IMR-90 (cell line): ENCODE data around the gene GRIK1. TPM values are rescaled to one million over a fixed set of nuclear protein-coding genes. Genes with fewer than 3 reads are reported as not detected.

ENCODE experiments used
- ATAC-seq: fragments of 200-7000 bp; cut with Tn5 transposase; 2 replicates; pipeline ENCODE4 v1.9.1; 2020; ENCODE audit warnings: low read depth, mild to moderate bottlenecking, moderate library complexity
- BruUV-seq: library from RNA; stranded (reverse); fragments of 400-500 nt; replicated peaks from 2 replicates; lab custom pipeline; 2021; lab: Mats Ljungman, UMichigan
- CTCF ChIA-PET: fragments of 300-600 bp; formaldehyde crosslinking; extraction: SDS; loops from one replicate; lab custom pipeline; 2021; ENCODE audit warnings: antibody characterized with exemption; lab: Yijun Ruan, JAX
- POLR2A ChIA-PET: fragments of 300-600 bp; sonication (Branson Sonifier 250); formaldehyde crosslinking; loops from one replicate; lab custom pipeline; 2022; ENCODE audit warnings: antibody characterized with exemption; ENCODE audit not compliant: unreplicated experiment; lab: Charles Lee
- DNase-seq: peaks from one replicate; pipeline ENCODE4 v3.0.0; 2013
- H2AFZ ChIP-seq: replicated peaks from 2 replicates; pipeline ENCODE3; 2013; ENCODE audit warnings: low read length, mild to moderate bottlenecking; ENCODE audit not compliant: poor library complexity
- H2AK5ac ChIP-seq: 2 replicates; pipeline ENCODE4 v1.6.1; 2013; ENCODE audit warnings: low read depth, low read length, inconsistent platforms
- H2AK9ac ChIP-seq: replicated peaks from 2 replicates; pipeline ENCODE3; 2013; ENCODE audit warnings: mild to moderate bottlenecking, low read depth, low read length, moderate library complexity; ENCODE audit not compliant: poor library complexity
- H2BK120ac ChIP-seq: 2 replicates; pipeline ENCODE4 v1.6.1; 2013; ENCODE audit warnings: low read depth, low read length, inconsistent platforms
- H2BK15ac ChIP-seq: 3 replicates; pipeline ENCODE4 v1.6.1; 2013; ENCODE audit warnings: low read depth, low read length, inconsistent platforms
- H2BK20ac ChIP-seq: 2 replicates; pipeline ENCODE4 v1.6.1; 2013; ENCODE audit warnings: low read depth, mild to moderate bottlenecking, inconsistent platforms, low read length, moderate library complexity
- H2BK5ac ChIP-seq: 2 replicates; pipeline ENCODE4 v1.6.1; 2013; ENCODE audit warnings: mild to moderate bottlenecking, low read depth, low read length, inconsistent platforms; ENCODE audit not compliant: poor library complexity, severe bottlenecking
- H3K14ac ChIP-seq: replicated peaks from 2 replicates; pipeline ENCODE4 v1.6.1; 2013; ENCODE audit warnings: low read depth, low read length, inconsistent platforms
- H3K18ac ChIP-seq: 2 replicates; pipeline ENCODE4 v1.6.1; 2013; ENCODE audit warnings: low read depth, low read length, control low read depth
- H3K23ac ChIP-seq: 2 replicates; pipeline ENCODE4 v1.6.1; 2013; ENCODE audit warnings: low read depth, low read length, inconsistent platforms
- H3K27ac ChIP-seq: 2 replicates; pipeline ENCODE4 v1.5.1; 2013; ENCODE audit warnings: mild to moderate bottlenecking, control low read depth, low read length; ENCODE audit not compliant: insufficient read depth
- H3K27me3 ChIP-seq: 2 replicates; pipeline ENCODE4 v1.6.1; 2013; ENCODE audit warnings: low read length; ENCODE audit not compliant: control insufficient read depth, insufficient read depth
- H3K36me3 ChIP-seq: 2 replicates; pipeline ENCODE4 v1.6.1; 2013; ENCODE audit warnings: low read length, mixed read lengths; ENCODE audit not compliant: control insufficient read depth, insufficient read depth
- H3K4ac ChIP-seq: 2 replicates; pipeline ENCODE4 v1.6.1; 2013; ENCODE audit warnings: low read depth, low read length, inconsistent platforms
- H3K4me1 ChIP-seq: 2 replicates; pipeline ENCODE4 v1.6.1; 2013; ENCODE audit warnings: low read length, mixed read lengths; ENCODE audit not compliant: control insufficient read depth, insufficient read depth
- H3K4me2 ChIP-seq: 2 replicates; pipeline ENCODE4 v1.6.1; 2013; ENCODE audit warnings: low read depth, mild to moderate bottlenecking, control low read depth, low read length, moderate library complexity
- H3K4me3 ChIP-seq: 2 replicates; pipeline ENCODE4 v1.5.1; 2013; ENCODE audit warnings: low read depth, mild to moderate bottlenecking, control low read depth, low read length, moderate library complexity; ENCODE audit not compliant: insufficient read depth
- H3K56ac ChIP-seq: 2 replicates; pipeline ENCODE4 v1.6.1; 2013; ENCODE audit warnings: low read length, inconsistent platforms; ENCODE audit not compliant: insufficient read depth; ENCODE audit errors: extremely low read depth
- H3K79me1 ChIP-seq, 2 experiments: 2 replicates each; pipeline ENCODE4 v1.6.1; 2013; ENCODE audit warnings: low read length in 2 of 2, inconsistent platforms in 1 of 2, low read depth in 1 of 2
- H3K9ac ChIP-seq: 2 replicates; pipeline ENCODE4 v1.6.1; 2013; ENCODE audit warnings: low read depth, low read length, control low read depth
- H3K9me1 ChIP-seq: 2 replicates; pipeline ENCODE4 v1.6.1; 2013; ENCODE audit warnings: low read length, inconsistent platforms; ENCODE audit not compliant: insufficient read depth
- H3K9me3 ChIP-seq: 2 replicates; pipeline ENCODE4 v1.6.1; 2013; ENCODE audit warnings: low read length; ENCODE audit not compliant: control insufficient read depth, insufficient read depth
- H4K20me1 ChIP-seq: 2 replicates; pipeline ENCODE4 v1.6.1; 2013; ENCODE audit warnings: low read length, inconsistent platforms; ENCODE audit not compliant: insufficient read depth
- H4K5ac ChIP-seq: 2 replicates; pipeline ENCODE4 v1.6.1; 2013; ENCODE audit warnings: mild to moderate bottlenecking, low read depth, low read length, control low read depth
- H4K8ac ChIP-seq, 2 experiments: 2 replicates each; pipeline ENCODE4 v1.6.1; 2013; ENCODE audit warnings: low read depth in 2 of 2, low read length in 2 of 2, control low read depth in 1 of 2, inconsistent platforms in 1 of 2
- H4K91ac ChIP-seq: 2 replicates; pipeline ENCODE4 v1.6.1; 2013; ENCODE audit warnings: low read depth, low read length, inconsistent platforms; ENCODE audit not compliant: insufficient read depth
- BHLHE40 ChIP-seq: fragments of 150-350 bp; IDR thresholded peaks from 2 replicates; pipeline ENCODE4 v1.6.1; 2016; ENCODE audit warnings: mild to moderate bottlenecking, low read depth, low read length
- CHD1 ChIP-seq: IDR thresholded peaks from 2 replicates; pipeline ENCODE4 v1.6.1; 2012; ENCODE audit warnings: low read depth, low read length, improper control_type of control experiment
- FOS ChIP-seq: fragments of 150-350 bp; IDR thresholded peaks from 2 replicates; pipeline ENCODE4 v1.6.1; 2016; ENCODE audit warnings: low read depth, low read length
- MAZ ChIP-seq: IDR thresholded peaks from 2 replicates; pipeline ENCODE4 v1.6.1; 2012; ENCODE audit warnings: low read depth, mild to moderate bottlenecking, low read length, improper control_type of control experiment, moderate library complexity, borderline replicate concordance
- NFE2L2 ChIP-seq: fragments of 150-350 bp; IDR thresholded peaks from 2 replicates; pipeline ENCODE4 v1.6.1; 2016; ENCODE audit warnings: low read depth, mild to moderate bottlenecking, low read length
- POLR2A ChIP-seq: IDR thresholded peaks from 2 replicates; pipeline ENCODE4 v1.6.1; 2012; ENCODE audit warnings: mild to moderate bottlenecking, low read depth, low read length
- RAD21 ChIP-seq: IDR thresholded peaks from 2 replicates; pipeline ENCODE4 v1.6.1; 2012; ENCODE audit warnings: low read length, improper control_type of control experiment
- RFX5 ChIP-seq: IDR thresholded peaks from 2 replicates; pipeline ENCODE4 v1.8.0; 2012; ENCODE audit warnings: low read depth, mild to moderate bottlenecking, low read length, moderate library complexity
- WGBS, 2 experiments: methylation state at CpG; one replicate each; pipeline versions ENCODE4 v1.1.5 to v1.1.7; 2013; ENCODE audit warnings: missing lambda C conversion rate in 2 of 2; ENCODE audit not compliant: insufficient read length in 1 of 2; ENCODE audit errors: extremely low coverage in 2 of 2; 5-methylcytosine and 5-hydroxymethylcytosine counted together
- dilution Hi-C: fragments of 300-500 bp; cut with HindIII; formaldehyde crosslinking; loops from one replicate; pipeline ENCODE4 v1.14.3; 2018; ENCODE audit warnings: low sequenced_read_pairs; ENCODE audit not compliant: unreplicated experiment
- in situ Hi-C: fragments of 300-500 bp; cut with MboI; formaldehyde crosslinking; loops from 3 replicates; pipeline ENCODE4 v1.14.3; 2019; ENCODE audit warnings: low sequenced_read_pairs, inconsistent platforms, mixed read lengths
- intact Hi-C: fragments of 100-400 bp; cut with micrococcal nuclease; formaldehyde crosslinking; loops from 2 replicates; pipeline ENCODE4 v1.10.0; 2022
- polyA plus RNA-seq, 3 experiments: library from polyadenylated mRNA; depleted of rRNA; stranded (reverse); fragments of >200 nt; gene quantifications; 2 replicates each; pipeline ENCODE4 v1.2.3, GENCODE V29; 2012; ENCODE audit warnings: low replicate concordance in 1 of 3
- total RNA-seq: library from RNA; depleted of rRNA; stranded (reverse); fragments of >200 nt; gene quantifications from 2 replicates; pipeline ENCODE4 v1.2.3, GENCODE V29; 2012
- TF ChIP-seq, protein P1 (sequence below): fragments of 150-350 bp; IDR thresholded peaks from 2 replicates; pipeline ENCODE4 v1.6.1; 2017; ENCODE audit warnings: mild to moderate bottlenecking, antibody characterized with exemption, low read length, low read depth

GRIK1 gene
- total and polyA plus RNA-seq, 2 of the 4 experiments (the other 2 are of a cell fraction), result not detected

DNA sequence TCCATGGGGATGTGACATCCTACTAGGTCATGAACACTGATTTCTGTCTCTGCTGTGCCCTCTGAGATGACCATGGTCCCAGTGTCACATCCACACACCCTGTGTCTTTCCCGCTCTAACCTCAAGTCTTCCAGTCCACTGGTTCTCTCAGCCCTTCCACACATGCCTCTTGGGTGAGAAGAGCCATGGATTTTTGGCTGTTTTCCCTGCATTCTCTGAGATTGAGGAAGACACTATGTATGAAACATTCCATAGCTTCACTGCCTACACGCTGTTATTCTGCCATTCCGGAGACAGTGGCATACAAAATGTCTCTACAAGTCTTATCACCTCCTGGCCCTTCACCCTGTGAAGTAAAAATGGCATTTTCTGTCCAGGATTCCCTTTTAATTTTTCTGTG is 393.7 kb downstream of the GRIK1 start:
- ATAC-seq (peak; percentile 62), DNase-seq (peak; percentile 22)
- Histone ChIP-seq H3K27me3 (no peaks in the 10 kb centered on the region), H4K20me1 (no peaks in the 10 kb centered on the region), H3K14ac (no peak overlapping the region), H3K4me1 (peaks cover 3% of the 10 kb centered on the region), H2AK5ac (no peak overlapping the region), H3K18ac (peak overlapping the region; percentile 50; the same call in 1 of the 2 replicates), H4K91ac (no peak overlapping the region), H2BK15ac (no peak overlapping the region), H4K8ac (no peak overlapping the region), H3K36me3 (no peaks in the 10 kb centered on the region), H3K4me3 (no peak overlapping the region), H2BK120ac (no peak overlapping the region), H2AK9ac (no peak overlapping the region), H2AFZ (no peak overlapping the region), H3K9me1 (peaks cover 3% of the 10 kb centered on the region; the same call in 1 of the 2 replicates), H3K27ac (no peak overlapping the region), H2BK20ac (no peak overlapping the region), H3K9ac (no peak overlapping the region), H2BK5ac (no peak overlapping the region), H3K56ac (no peak overlapping the region), H4K5ac (peak overlapping the region; percentile 71; the same call in 1 of the 2 replicates), H3K23ac (no peak overlapping the region), H3K4me2 (no peak overlapping the region), H3K9me3 (no peaks in the 10 kb centered on the region), H3K79me1 (no peaks in the 10 kb centered on the region), H3K4ac (no peak overlapping the region)
- WGBS, 2 experiments, result no CpG with 5 or more reads among the region's 3 CpGs
- TF ChIP-seq FOS, result no peak
- no peak for TF ChIP-seq BHLHE40
- no peak for TF ChIP-seq RFX5
- TF ChIP-seq, protein P1, sequence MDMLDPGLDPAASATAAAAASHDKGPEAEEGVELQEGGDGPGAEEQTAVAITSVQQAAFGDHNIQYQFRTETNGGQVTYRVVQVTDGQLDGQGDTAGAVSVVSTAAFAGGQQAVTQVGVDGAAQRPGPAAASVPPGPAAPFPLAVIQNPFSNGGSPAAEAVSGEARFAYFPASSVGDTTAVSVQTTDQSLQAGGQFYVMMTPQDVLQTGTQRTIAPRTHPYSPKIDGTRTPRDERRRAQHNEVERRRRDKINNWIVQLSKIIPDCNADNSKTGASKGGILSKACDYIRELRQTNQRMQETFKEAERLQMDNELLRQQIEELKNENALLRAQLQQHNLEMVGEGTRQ, result no peak
- TF ChIP-seq NFE2L2, result no peak
- no peak for TF ChIP-seq CHD1
- TF ChIP-seq POLR2A, result no peak
- TF ChIP-seq MAZ, result no peak
- TF ChIP-seq RAD21, result no peak
- POLR2A ChIA-PET, result no interaction called here
- in situ Hi-C loops, result no loop called here
- intact Hi-C loops, result no loop called here
- BruUV-seq, result no TSS peak
- CTCF ChIA-PET, result interaction anchor here (0.6 to 0.9 kb wide), 2 partner anchors 34 to 95 kb away, joined by 3 to 5 read pairs; no protein-coding TSS in a partner anchor
- dilution Hi-C loops, result no loop called here
